ENCODE data around the gene WNK1.

DNA sequence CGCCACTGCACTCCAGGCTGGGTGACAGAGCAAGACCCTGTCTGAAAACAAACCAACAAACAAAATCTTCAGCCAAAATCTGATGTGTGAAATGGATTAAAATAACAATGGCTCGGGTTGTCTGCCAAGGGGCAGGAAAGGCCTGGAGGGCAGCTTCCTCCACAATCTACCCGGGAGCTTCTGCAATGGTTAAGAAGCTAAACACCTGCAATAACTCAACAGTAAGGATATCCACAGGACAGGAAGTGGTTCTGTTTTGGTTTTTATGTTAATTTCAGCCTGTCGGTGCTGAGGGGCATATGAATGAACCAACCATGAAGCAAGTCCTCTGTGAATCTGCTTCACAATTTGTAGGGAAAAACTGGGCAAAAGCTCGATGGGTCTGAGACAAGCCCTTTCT is 162.7 kb downstream of the WNK1 start:
- no peak for TF ChIP-seq ZNF302 (tag by site-specific recombination; IDR thresholded peaks at IDR 0.05; ENCODE audit: low read depth)
- TF ChIP-seq ZNF214 (tag by site-specific recombination; IDR thresholded peaks at IDR 0.05; ENCODE audit: borderline replicate concordance) = no peak
- TF ChIP-seq, protein P1, sequence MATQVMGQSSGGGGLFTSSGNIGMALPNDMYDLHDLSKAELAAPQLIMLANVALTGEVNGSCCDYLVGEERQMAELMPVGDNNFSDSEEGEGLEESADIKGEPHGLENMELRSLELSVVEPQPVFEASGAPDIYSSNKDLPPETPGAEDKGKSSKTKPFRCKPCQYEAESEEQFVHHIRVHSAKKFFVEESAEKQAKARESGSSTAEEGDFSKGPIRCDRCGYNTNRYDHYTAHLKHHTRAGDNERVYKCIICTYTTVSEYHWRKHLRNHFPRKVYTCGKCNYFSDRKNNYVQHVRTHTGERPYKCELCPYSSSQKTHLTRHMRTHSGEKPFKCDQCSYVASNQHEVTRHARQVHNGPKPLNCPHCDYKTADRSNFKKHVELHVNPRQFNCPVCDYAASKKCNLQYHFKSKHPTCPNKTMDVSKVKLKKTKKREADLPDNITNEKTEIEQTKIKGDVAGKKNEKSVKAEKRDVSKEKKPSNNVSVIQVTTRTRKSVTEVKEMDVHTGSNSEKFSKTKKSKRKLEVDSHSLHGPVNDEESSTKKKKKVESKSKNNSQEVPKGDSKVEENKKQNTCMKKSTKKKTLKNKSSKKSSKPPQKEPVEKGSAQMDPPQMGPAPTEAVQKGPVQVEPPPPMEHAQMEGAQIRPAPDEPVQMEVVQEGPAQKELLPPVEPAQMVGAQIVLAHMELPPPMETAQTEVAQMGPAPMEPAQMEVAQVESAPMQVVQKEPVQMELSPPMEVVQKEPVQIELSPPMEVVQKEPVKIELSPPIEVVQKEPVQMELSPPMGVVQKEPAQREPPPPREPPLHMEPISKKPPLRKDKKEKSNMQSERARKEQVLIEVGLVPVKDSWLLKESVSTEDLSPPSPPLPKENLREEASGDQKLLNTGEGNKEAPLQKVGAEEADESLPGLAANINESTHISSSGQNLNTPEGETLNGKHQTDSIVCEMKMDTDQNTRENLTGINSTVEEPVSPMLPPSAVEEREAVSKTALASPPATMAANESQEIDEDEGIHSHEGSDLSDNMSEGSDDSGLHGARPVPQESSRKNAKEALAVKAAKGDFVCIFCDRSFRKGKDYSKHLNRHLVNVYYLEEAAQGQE (tag by site-specific recombination; IDR thresholded peaks at IDR 0.05) = no peak
- TF ChIP-seq ZNF274 (IDR thresholded peaks at IDR 0.05; ENCODE audit: low read length) = no peak
- TF ChIP-seq ZNF274 (tag by site-specific recombination; IDR thresholded peaks at IDR 0.05; ENCODE audit: borderline replicate concordance) = no peak
- no peak for TF ChIP-seq ZNF335 (tag by site-specific recombination; conservative IDR thresholded peaks at IDR 0.05)
- TF ChIP-seq SCRT2 (tag by site-specific recombination; IDR thresholded peaks at IDR 0.05) = no peak
- no peak for TF ChIP-seq ZNF747 (tag by site-specific recombination; IDR thresholded peaks at IDR 0.05)
- TF ChIP-seq ZBTB20 (tag by site-specific recombination; IDR thresholded peaks at IDR 0.05) = no peak
- no peak for TF ChIP-seq ZNF776 (tag by site-specific recombination; IDR thresholded peaks at IDR 0.05; ENCODE audit: borderline replicate concordance)
- TF ChIP-seq, protein P2, sequence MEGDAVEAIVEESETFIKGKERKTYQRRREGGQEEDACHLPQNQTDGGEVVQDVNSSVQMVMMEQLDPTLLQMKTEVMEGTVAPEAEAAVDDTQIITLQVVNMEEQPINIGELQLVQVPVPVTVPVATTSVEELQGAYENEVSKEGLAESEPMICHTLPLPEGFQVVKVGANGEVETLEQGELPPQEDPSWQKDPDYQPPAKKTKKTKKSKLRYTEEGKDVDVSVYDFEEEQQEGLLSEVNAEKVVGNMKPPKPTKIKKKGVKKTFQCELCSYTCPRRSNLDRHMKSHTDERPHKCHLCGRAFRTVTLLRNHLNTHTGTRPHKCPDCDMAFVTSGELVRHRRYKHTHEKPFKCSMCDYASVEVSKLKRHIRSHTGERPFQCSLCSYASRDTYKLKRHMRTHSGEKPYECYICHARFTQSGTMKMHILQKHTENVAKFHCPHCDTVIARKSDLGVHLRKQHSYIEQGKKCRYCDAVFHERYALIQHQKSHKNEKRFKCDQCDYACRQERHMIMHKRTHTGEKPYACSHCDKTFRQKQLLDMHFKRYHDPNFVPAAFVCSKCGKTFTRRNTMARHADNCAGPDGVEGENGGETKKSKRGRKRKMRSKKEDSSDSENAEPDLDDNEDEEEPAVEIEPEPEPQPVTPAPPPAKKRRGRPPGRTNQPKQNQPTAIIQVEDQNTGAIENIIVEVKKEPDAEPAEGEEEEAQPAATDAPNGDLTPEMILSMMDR (tag by site-specific recombination; IDR thresholded peaks at IDR 0.05) = no peak
- TF ChIP-seq ZBTB7A (tag by site-specific recombination; IDR thresholded peaks at IDR 0.05; ENCODE audit: low read depth) = no peak
- TF ChIP-seq, protein P3, sequence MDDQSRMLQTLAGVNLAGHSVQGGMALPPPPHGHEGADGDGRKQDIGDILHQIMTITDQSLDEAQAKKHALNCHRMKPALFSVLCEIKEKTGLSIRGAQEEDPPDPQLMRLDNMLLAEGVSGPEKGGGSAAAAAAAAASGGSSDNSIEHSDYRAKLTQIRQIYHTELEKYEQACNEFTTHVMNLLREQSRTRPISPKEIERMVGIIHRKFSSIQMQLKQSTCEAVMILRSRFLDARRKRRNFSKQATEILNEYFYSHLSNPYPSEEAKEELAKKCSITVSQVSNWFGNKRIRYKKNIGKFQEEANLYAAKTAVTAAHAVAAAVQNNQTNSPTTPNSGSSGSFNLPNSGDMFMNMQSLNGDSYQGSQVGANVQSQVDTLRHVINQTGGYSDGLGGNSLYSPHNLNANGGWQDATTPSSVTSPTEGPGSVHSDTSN (CRISPR knock-in tag; IDR thresholded peaks at IDR 0.05) = no peak
- no peak for TF ChIP-seq ZNF140 (tag by site-specific recombination; IDR thresholded peaks at IDR 0.05)
- no peak for TF ChIP-seq YY1 (tag by site-specific recombination; IDR thresholded peaks at IDR 0.05)

Data from HEK293 (cell line).